Mucosa of descending colon (tissue), 3 donors: ENCODE results near the gene MEA1. TPM values are rescaled to one million over a fixed set of nuclear protein-coding genes. Genes with fewer than 3 reads are reported as not detected.
A peak's percentile ranks its signal among the peaks of the same experiment; 100 is the strongest.

Source experiments
- ATAC-seq: fragments of 200-7000 bp; cut with Tn5 transposase; one replicate; pipeline ENCODE4 v1.9.1; 2020; ENCODE audit warnings: mild to moderate bottlenecking, moderate library complexity
- DNase-seq, 3 donors: peaks; one replicate each; pipeline ENCODE4 v3.0.0-alpha.2; 2020
- H3K36me3 ChIP-seq: fragments of 200-600 bp; one replicate; pipeline ENCODE4 v1.8.0; 2021; ENCODE audit warnings: low read depth, mild to moderate bottlenecking
- H3K4me1 ChIP-seq: fragments of 200-600 bp; one replicate; pipeline ENCODE4 v1.8.0; 2021; ENCODE audit warnings: low read depth, mild to moderate bottlenecking
- H3K4me3 ChIP-seq: fragments of 200-600 bp; one replicate; pipeline ENCODE4 v1.8.0; 2021; ENCODE audit warnings: mild to moderate bottlenecking
- H3K9me3 ChIP-seq: fragments of 200-600 bp; one replicate; pipeline ENCODE4 v1.8.0; 2021; ENCODE audit warnings: mild to moderate bottlenecking
- CTCF ChIP-seq: fragments of 200-600 bp; IDR thresholded peaks from one replicate; pipeline ENCODE4 v1.8.0; 2022; ENCODE audit warnings: antibody characterized with exemption, mild to moderate bottlenecking
- intact Hi-C, 2 donors: fragments of 100-400 bp; cut with DNase I in 1 of 2; cut with micrococcal nuclease in 1 of 2; formaldehyde crosslinking; loops; one replicate each; pipeline versions ENCODE4 v1.11.0 to v1.11.1; 2022; cut with DNase I, micrococcal nuclease
- total RNA-seq, 3 donors: library from RNA; stranded (reverse); fragmentation: NEBNext Ultra II Directional in 2 of 3; extraction: Animal tissue kit (Norgen Biotek cat#: 25700) in 2 of 3; gene quantifications; one replicate each; pipeline versions ENCODE4 v1.2.1 to v1.2.4, GENCODE V29; 2021 to 2023
- donor health status: DM: no; HTN: no; CAD: no; lungs with moderate emphysema.
- donor health status: DM: no; HTN: no; CAD: no.
- donor health status: DM: no; HTN: yes; CAD: no.

MEA1 gene
- total RNA-seq, 3 donors from 2014 or later: 38.0 to 47.4 (median 39.1) TPM

- Histone ChIP-seq H3K9me3 (no peaks in the 10 kb centered on the region), H3K4me1 (no peaks in the 10 kb centered on the region), H3K36me3 (peaks cover 13% of the 10 kb centered on the region), H3K4me3 (no peak overlapping the region)
- ATAC-seq (no peak), DNase-seq (peak in 1 of 3 donors; percentile 17)
- TF ChIP-seq CTCF: no peak
- intact Hi-C loops: no loop called here
Observed at GRCh38 chr6:43029120-43029519, 15.4 kb upstream of the MEA1 start.

- Histone ChIP-seq H3K4me3 (no peak overlapping the region), H3K36me3 (peaks cover 13% of the 10 kb centered on the region), H3K4me1 (peaks cover 7% of the 10 kb centered on the region), H3K9me3 (no peaks in the 10 kb centered on the region)
- ATAC-seq (no peak), DNase-seq (peak in 1 of 3 donors; percentile 7)
- intact Hi-C loops: no loop called here
- TF ChIP-seq CTCF: no peak
Observed at GRCh38 chr6:43026365-43026764, 12.6 kb upstream of the MEA1 start.

GRCh38 chr6:43024436-43024835 lies 10.7 kb upstream of the MEA1 start:
- intact Hi-C loops: no loop called here
- DNase-seq: no peak
- ATAC-seq: no peak
- Histone ChIP-seq H3K36me3 (peaks cover 10% of the 10 kb centered on the region), H3K4me3 (no peak overlapping the region), H3K9me3 (no peaks in the 10 kb centered on the region), H3K4me1 (peaks cover 11% of the 10 kb centered on the region)
- TF ChIP-seq CTCF: no peak

- H3K4me1 ChIP-seq: peaks cover 15% of the 10 kb centered on the region
- H3K4me3 ChIP-seq: peak within 1 kb of the TSS; percentile 78
- intact Hi-C loops: no loop called here
- H3K9me3 ChIP-seq: no peaks in the 10 kb centered on the region
- H3K36me3 ChIP-seq: no peaks in the 10 kb centered on the region
- TF ChIP-seq CTCF: no peak
- ATAC-seq: peak; percentile 97
- peak; percentile 85 to 88 (median 88) for DNase-seq
Observed at GRCh38 chr6:43021270-43022047, 7.7 kb upstream of the MEA1 start, which contains the start of gene RRP36. Gene RRP36, plus strand, starts transcription at chr6:43021623. Its CDS starts 32 bp downstream, at chr6:43021655.

- Histone ChIP-seq H3K9me3 (no peaks in the 10 kb centered on the region), H3K4me3 (no peak overlapping the region), H3K36me3 (no peaks in the 10 kb centered on the region), H3K4me1 (peaks cover 21% of the 10 kb centered on the region)
- ATAC-seq (peak; percentile 5), DNase-seq (peak in 1 of 3 donors; percentile 39)
- intact Hi-C loops: no loop called here
- no peak for TF ChIP-seq CTCF
Observed at GRCh38 chr6:43020847-43021246, 7.1 kb upstream of the MEA1 start.
